ENCODE data around the gene C15orf61. TPM values are rescaled to one million over a fixed set of nuclear protein-coding genes. Genes with fewer than 3 reads are reported as not detected.

C15orf61 gene
- 1 to 10 TPM; 6.5 to 8.0 (median 6.9) TPM for polyA plus RNA-seq (ENCODE audit: insufficient read length in 4 of 4)

DNA sequence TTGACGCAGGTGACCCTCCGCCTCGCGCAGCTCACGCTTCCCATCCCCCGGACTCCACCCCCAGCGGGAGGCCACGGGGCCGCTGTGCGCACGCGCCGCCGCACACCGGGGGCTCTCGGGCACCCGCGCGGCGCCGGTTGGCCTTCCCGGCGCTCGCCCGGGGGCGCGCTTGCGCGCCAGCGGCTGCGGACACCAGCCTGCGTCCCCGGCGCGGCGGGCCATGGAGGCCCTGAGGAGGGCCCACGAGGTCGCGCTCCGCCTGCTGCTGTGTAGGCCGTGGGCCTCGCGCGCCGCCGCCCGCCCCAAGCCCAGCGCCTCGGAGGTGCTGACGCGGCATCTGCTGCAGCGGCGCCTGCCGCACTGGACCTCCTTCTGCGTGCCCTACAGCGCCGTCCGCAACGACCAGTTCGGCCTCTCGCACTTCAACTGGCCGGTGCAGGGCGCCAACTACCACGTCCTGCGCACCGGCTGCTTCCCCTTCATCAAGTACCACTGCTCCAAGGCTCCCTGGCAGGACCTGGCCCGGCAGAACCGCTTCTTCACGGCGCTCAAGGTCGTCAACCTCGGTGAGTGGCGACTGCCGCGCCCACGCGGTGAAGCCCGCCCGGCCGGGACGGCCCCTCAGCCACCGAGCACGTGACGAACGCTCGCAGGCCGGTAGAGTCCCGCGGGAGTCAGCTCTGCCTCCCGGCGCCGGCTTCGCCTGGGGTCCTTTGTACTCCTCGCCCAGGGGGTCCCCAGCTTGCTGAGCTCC, at the start of gene C15orf61:
Gene C15orf61 (plus strand): TSS at position 103 of the 754 bp plus-strand sequence. CDS start 118 bp downstream, at position 221.
- DNase-seq (ENCODE audit: low read depth in 4 of 4, low spot score in 3 of 4) = peak; percentile 71 to 84 (median 78)

DNA sequence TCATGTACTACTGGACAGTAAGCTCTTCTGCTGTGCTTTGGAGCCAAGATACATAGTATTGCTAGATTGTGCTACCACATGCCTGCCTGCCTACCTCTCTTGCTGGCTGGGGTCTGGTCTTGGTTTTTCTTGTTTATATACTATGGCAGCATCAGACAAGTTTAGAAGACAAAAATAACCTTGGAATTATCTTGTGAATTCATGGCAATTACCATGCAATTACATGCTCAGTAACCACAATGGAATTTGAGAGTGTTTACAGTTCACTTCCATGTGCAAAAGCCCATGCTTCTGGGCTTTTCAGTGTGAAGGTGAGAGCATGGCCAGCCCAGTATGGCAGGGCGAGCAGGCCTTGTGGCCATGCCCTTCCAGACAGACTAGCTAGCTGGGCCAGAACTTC, 48.0 kb upstream of the C15orf61 start:
- DNase-seq (ENCODE audit: low read depth in 4 of 4, low spot score in 3 of 4) = no peak

GRCh38 chr15:67474405-67475110, 46.4 kb upstream of the C15orf61 start:
- no peak for DNase-seq (ENCODE audit: low read depth in 4 of 4, low spot score in 3 of 4)

- no peak for DNase-seq (ENCODE audit: low read depth in 4 of 4, low spot score in 3 of 4)
Observed at GRCh38 chr15:67479781-67480505, 41.0 kb upstream of the C15orf61 start.

- DNase-seq (ENCODE audit: low read depth in 4 of 4, low spot score in 3 of 4) = no peak
Observed at GRCh38 chr15:67480741-67481140, 40.2 kb upstream of the C15orf61 start.

DNA sequence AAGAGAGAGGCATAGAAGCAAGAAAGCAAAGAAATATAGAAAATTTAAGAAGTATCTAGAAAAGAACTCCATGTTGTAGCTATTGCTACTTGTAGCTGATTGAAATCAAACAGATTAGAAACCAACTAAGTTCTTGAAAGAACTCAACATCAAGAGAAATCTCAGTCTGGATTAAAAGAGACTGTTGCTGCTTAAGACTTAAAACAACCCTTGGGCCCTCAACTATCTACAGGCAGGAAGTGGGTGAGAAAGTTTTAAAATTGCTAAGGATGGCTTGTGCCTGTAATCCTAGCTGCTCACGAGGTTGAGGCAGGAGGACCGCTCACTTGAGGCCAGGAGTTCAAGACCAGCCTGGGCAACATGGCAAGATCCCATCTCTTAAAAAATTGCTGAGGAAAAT, 39.3 kb upstream of the C15orf61 start:
- DNase-seq (ENCODE audit: low read depth in 4 of 4, low spot score in 3 of 4) = no peak

DNA sequence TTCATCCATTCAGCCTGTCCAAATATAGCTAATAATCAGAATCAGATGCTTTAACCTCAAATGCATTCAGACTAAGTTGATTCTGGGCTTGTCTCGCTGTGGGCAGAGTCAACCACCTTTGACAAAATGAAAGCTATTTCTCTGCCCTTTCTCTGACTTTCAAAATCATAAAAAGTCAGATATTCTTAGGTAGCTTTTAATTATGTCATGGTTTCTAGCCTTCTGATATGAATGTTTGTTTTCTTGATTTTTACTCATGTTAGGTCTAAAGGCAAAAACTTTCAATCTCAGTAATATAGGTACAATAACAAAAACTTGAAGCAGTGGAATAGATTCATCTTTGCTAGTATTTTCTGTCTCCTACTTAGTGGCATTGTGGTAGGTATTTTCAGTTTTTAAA, 25.3 kb upstream of the C15orf61 start:
- DNase-seq (ENCODE audit: low read depth in 4 of 4, low spot score in 3 of 4) = no peak

- DNase-seq (ENCODE audit: low read depth in 4 of 4, low spot score in 3 of 4) = no peak
Observed at GRCh38 chr15:67501177-67501835, 19.6 kb upstream of the C15orf61 start.

DNA sequence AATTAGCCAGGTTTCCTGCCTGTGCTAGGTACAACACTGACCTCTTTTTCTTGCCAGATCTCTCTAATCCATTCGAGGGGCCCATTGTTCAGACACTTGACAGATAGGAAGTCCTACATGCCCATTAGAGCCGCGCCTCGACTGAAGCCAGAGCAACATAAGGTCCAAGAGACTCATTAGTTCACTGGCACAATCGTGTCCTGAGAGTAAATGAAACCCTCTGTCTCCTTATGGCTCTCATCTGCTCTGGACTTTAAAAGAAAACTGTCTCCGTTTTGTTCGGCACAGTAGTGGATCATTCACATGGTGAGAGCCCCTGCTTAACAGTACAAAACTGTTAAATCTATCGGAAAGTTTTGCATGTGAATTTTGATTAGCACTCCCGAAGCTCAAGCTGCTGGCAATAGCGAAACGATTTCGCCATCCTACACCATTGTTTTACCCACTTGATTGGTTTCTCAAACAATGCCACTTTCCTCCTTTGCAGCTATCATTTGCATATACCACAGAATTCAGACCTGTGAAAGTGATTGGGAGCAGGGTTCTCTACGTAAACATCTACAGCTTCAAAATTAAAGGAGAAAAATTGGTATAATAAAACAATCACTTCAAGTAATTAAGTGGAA, 19.0 kb upstream of the C15orf61 start:
- DNase-seq (ENCODE audit: low read depth in 4 of 4, low spot score in 3 of 4) = no peak

DNA sequence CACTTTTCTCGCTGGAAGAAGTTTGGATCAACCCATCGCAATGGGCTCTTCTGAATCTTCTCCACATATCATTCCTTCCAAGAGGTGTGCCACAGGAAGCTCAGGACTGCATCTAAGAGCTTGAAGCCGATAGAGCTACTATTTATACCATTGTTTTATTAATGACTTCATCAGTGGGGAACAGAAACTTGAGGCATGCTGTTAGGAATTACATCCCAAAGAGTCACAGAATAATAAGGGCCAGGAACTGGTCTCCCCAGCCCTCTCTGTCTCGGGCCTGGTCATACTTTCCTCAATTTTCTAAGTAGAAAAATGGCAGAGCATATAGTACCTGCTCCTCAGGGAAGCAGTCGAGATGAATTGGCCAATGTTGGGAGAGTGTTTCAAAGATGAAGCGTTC, 16.9 kb upstream of the C15orf61 start:
- DNase-seq (ENCODE audit: low read depth in 4 of 4, low spot score in 3 of 4) = no peak

- DNase-seq (ENCODE audit: low read depth in 4 of 4, low spot score in 3 of 4) = no peak
Observed at GRCh38 chr15:67504796-67505195, 16.1 kb upstream of the C15orf61 start.

- no peak for DNase-seq (ENCODE audit: low read depth in 4 of 4, low spot score in 3 of 4)
Observed at GRCh38 chr15:67505675-67506572, 15.0 kb upstream of the C15orf61 start.

DNA sequence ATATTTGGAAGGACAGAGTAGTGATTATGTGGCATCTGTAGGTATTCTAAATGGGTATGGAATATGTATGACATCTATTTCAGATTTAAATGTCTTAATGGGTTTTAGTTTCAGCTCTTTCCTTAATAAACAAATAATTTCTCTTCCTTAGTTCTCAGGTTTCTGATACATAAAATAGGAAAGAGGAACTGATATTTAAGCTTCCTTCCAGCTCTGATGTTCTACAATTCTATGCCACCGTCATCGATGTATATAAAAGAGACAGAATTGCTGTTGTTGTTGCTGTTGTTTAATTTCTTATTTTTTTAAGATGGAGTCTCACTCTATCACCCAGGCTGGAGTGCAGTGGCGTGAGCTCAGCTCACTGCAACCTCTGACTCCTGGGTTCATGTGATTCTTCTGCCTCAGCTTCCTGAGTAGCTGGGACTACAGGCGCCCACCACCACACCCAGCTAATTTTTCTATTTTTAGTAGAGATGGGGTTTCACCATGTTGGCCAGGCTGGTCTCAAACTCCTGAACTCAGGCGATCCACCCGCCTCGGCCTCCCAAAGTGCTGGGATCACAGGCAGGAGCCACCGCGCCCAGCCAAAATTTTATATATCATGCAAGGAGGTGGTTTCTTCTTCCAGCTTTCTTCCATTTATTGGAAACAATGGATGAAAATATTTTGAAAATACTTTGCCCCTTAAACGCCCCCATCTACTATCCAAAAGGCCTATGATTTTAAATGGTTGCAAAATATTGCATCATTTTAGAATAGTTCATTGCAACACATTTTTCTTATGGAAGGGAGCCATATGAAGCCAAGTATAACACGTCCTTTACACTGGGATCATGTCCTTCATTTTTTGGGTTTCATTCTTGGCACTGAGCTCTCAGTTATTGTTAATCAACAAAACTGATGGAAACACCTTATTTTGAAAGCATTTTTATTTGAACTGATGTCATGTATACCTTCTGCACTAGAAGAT, 13.9 kb upstream of the C15orf61 start:
- no peak for DNase-seq (ENCODE audit: low read depth in 4 of 4, low spot score in 3 of 4)

- DNase-seq (ENCODE audit: low read depth in 4 of 4, low spot score in 3 of 4) = no peak
Observed at GRCh38 chr15:67508407-67508806, 12.5 kb upstream of the C15orf61 start.

DNA sequence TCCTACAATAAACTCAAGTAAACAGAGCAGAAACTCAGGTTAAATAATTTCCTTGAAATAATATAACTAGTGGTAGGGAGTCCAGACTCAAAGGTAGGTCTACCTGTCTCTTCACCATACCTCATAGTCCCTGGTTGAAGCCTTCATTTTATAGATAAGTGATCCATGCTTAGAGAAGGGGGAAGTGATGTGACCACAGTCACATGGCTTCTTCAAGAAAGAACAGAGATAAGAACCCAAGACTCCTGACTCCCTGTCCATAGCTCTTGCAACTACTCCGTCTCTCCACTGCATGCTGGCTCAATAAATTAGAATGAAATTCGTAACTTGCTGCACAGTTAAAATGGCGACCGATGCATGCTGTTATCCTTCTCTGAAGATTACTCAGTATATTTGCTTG, 11.0 kb upstream of the C15orf61 start:
- no peak for DNase-seq (ENCODE audit: low read depth in 4 of 4, low spot score in 3 of 4)

GRCh38 chr15:67510597-67511190, 10.2 kb upstream of the C15orf61 start:
- no peak for DNase-seq (ENCODE audit: low read depth in 4 of 4, low spot score in 3 of 4)

- DNase-seq (ENCODE audit: low read depth in 4 of 4, low spot score in 3 of 4) = no peak
Observed at GRCh38 chr15:67511606-67512005, 9.3 kb upstream of the C15orf61 start.

GRCh38 chr15:67512140-67512539, 8.8 kb upstream of the C15orf61 start:
- DNase-seq (ENCODE audit: low read depth in 4 of 4, low spot score in 3 of 4) = no peak
